Gastroesophageal sphincter (tissue), 3 donors: Measurements from ENCODE around the gene SOX15.

Experiments
- CTCF ChIP-seq, 4 experiments: fragments of 200-600 bp in 2 of 4; fragments of 450-650 bp in 2 of 4; sonication (generic) in 1 of 4; IDR thresholded peaks; one replicate each; pipeline ENCODE4 v1.5.1; 2017 to 2019; ENCODE audit warnings: antibody characterized with exemption in 4 of 4, mild to moderate bottlenecking in 2 of 4, moderate library complexity in 2 of 4
- EP300 ChIP-seq: sonication (generic); formaldehyde crosslinking; IDR thresholded peaks from one replicate; pipeline ENCODE4 v1.6.1; 2017; ENCODE audit warnings: antibody characterized with exemption, mild to moderate bottlenecking

- TF ChIP-seq CTCF (IDR thresholded peaks at IDR 0.05) (no peak), EP300 (no peak)
Observed at GRCh38 chr17:7588553-7589203, 1.2 kb downstream of the SOX15 start.
